MM.1S (cell line): ENCODE measurements around the gene P4HA3.

Experiments used
- CTCF ChIP-seq: fragments of 300-600 bp; sonication (generic); IDR thresholded peaks from 2 replicates; pipeline ENCODE4 v1.5.1; 2016; ENCODE audit warnings: antibody characterized with exemption, low read length, mixed read lengths
- EZH2 ChIP-seq: fragments of 300-600 bp; sonication (generic); optimal IDR thresholded peaks from 2 replicates; pipeline ENCODE3; 2017; ENCODE audit warnings: low read depth, mild to moderate bottlenecking, antibody characterized with exemption, low read length, mixed read lengths

- TF ChIP-seq CTCF (no peak), EZH2 (no peak)
These were observed 30.5 kb upstream of the P4HA3 start for GRCh38 chr11:74341921-74342320.
